ENCODE results near the gene KCNE2.

GRCh38 chr21:34352556-34352955 is 11.2 kb upstream of the KCNE2 start:
- no peak for TF ChIP-seq CTCF (conservative IDR thresholded peaks at IDR 0.05)
- TF ChIP-seq ZFX (IDR thresholded peaks at IDR 0.05), result no peak
